ENCODE data around the gene ZNF862. TPM values are rescaled to one million over a fixed set of nuclear protein-coding genes. Genes with fewer than 3 reads are reported as not detected.

Gene ZNF862
- total RNA-seq, 1 donor from 2014 or later = 7.1 TPM

GRCh38 chr7:149845257-149845980 is 7.2 kb downstream of the ZNF862 start:
- DNase-seq (ENCODE audit: low read depth, low spot score) = no peak

GRCh38 chr7:149846021-149846420 is 7.8 kb downstream of the ZNF862 start:
- DNase-seq (ENCODE audit: low read depth, low spot score) = no peak

DNA sequence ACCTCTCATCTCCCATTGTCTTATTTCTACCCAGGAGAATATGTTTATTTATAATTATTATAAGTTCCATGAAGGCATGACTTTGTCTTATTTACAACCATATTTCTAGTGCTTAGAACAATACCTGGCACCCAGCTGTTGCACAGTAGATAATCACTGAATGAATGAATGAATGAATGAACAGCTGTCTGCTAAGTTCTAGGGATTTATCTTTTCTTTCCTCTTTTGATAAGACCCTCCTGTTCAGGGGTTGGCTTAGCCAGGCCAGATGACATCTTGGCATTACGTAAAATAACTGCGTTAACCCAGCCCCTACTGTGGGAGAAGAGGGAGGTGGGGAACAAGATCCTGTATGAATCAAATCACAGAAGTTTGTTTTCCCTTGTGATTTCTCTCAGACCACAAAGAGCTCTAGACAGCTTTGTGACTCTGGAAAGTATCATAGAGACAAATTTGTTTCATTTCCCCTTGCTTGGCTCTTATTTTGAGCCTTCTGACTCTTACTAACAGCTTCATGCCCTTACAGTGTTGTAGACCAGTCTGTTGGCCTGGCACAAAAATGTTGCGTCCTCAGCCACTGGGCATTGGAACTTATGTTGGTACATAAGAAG is 8.4 kb downstream of the ZNF862 start:
- no peak for DNase-seq (ENCODE audit: low read depth, low spot score)

DNA sequence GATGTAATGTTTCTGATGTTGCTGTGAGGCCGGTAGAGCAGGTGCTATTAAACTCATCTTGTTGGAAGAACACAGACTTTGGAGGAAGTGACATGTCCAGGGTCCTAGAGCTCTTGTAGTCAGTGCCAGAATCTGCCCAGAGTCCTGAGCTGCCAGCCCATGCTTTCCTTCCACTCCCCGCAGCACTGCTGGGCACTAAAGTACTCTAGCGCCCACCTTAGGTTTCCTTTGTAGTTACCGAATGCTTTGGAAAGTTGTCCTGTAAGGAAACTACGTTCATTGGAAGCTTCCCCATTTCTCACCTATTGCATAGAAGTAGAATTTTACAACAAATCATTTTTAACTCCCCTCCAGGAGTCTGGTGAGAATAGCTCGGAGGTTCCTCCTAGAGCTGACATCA is 11.0 kb downstream of the ZNF862 start:
- DNase-seq (ENCODE audit: low read depth, low spot score) = no peak

- DNase-seq (ENCODE audit: low read depth, low spot score) = no peak
Measured at GRCh38 chr7:149850007-149850594, 11.9 kb downstream of the ZNF862 start.

DNA sequence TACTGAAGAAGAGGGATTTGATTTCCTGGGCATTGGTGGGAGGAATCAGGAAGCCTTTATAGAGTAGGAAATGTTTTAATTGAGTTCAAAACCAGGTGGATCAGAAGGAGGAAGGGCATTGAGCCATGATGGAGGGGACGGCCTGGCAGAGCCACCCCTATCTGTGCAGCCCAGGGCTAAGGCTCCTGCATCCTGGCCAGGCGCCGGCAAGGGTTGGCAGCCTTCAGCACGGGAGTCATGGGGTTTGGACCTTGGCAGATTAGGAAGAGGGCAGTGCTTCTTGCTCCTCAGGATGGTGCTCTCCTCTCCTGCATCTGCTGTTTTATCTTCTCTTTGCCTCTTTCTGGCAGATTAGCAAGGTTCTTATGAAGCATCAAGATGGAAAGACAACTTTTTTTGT is 12.5 kb downstream of the ZNF862 start:
- no peak for DNase-seq (ENCODE audit: low read depth, low spot score)

- no peak for DNase-seq (ENCODE audit: low read depth, low spot score)
Measured at GRCh38 chr7:149851449-149851848, 13.3 kb downstream of the ZNF862 start.

DNA sequence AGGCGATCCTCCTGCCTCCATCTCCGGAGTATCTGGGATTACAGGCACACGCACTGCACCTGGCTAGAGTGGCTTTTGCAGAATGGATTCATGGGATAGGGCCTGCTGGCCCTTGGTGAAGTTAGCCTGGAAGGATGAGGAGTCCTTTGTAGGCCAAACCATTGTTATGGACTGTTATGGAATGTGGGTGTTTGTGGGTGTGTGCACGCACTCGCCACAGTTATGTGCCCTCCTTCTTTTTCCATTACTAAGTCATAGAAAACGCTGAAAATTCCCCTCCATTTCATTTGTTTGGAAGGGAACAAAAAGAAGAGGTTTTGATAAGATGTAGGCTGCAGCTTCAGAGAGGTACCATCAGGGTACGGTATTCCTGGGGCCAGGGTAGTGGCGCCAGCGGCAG is 15.0 kb downstream of the ZNF862 start:
- DNase-seq (ENCODE audit: low read depth, low spot score) = no peak

DNA sequence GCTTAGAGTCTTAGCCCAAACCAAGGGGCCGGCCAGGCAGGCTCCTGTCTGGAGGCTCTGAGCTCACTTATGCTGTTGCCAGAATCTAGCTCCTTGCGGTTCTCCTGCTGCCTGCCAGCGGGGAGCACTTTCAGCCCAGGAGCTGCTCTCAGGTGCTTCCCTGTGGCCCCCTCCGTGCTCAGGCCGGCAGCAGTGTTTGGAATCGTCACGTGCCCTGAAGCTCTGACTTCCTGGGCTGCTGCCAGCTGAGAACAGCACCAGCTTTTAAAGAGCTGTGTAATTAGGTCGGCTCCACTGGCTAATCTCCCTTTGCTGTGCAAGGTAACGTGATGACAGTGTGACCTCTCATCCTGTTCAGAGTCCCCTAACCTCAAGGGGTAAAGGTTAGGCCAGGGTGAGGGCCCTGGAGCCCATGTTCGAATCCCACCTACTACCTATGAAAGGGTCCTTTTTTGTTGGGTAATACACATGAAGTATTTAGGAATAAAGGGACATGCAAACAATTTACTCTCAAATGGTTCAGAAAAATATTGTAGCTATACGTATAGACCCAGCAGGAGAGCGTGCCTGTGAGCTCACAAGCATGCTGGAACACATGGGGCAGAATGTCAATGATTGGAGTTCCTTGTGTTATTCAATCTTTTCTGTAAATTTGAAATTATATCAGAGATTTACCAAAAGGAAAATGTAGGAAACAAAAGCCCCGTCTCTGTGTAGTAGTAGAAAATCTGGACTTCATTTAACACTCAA is 16.6 kb downstream of the ZNF862 start:
- DNase-seq (ENCODE audit: low read depth, low spot score) = no peak

DNA sequence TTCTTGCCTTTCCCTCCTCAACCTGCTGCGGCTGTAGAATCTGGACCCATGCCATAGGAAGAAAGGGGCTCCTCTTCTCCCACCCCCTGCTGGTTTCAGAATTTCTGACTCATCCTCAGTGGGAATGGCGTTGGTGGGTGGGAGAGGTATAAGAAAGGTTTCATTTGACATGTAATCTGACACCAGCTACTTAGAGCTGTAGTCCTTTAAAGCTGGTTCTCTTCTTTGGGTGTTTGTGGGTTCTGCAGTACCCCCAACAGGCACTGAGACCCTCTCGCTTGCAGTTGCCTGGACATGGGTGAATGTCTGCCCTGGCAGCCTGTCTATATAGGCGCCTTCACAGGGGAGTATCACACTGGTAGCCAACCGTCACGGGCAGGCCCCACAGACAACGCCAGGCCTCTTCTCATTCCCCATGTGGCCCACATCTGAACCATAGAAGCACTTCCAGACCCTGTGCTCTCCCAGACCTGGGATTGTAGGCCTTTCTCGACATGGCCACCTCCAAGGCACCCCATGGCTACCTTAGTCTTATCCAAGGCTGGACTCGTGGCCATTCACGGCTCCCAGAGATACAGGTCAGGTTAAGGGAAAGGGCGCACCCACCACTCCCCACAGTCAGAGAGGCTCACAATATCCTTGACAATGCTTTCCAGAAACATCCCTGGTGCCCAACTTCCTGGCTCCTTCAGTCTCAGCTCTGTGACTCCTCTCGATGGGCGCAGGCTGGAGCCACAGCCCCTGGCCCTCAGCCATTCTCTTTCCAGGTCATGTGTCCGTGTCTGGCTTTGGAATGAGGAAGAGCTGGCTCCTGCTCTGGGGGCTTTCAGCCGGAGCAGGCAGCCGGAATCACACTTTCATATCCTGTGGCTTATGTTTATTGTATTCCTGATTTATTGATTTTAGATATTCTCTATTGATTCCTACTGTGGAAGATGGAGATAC is 17.5 kb downstream of the ZNF862 start:
- DNase-seq (ENCODE audit: low read depth, low spot score) = no peak

- no peak for DNase-seq (ENCODE audit: low read depth, low spot score)
Measured at GRCh38 chr7:149856583-149856982, 18.4 kb downstream of the ZNF862 start.

DNA sequence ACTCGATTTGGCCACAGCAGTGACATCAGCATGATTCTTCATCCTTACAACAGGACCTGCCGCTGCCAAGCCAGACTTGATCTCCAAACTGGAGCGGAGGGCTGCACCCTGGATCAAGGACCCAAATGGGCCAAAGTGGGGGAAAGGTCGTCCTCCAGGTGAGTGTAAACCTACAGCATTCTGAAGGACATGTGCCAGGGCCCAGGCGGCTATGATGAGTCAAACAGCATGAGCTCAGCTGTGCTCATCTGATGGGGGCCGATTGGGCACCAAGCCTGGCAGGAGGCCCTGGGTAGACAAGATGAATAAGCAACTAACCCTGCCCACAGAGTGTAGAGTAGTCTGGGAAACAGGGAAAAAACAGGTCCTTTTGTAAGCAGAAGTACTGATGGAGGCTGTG is 21.2 kb downstream of the ZNF862 start:
- DNase-seq (ENCODE audit: low read depth, low spot score) = no peak

GRCh38 chr7:149859876-149860275 is 21.7 kb downstream of the ZNF862 start:
- DNase-seq (ENCODE audit: low read depth, low spot score) = no peak

- DNase-seq (ENCODE audit: low read depth, low spot score) = no peak
Measured at GRCh38 chr7:149860821-149861727, 22.9 kb downstream of the ZNF862 start.

DNA sequence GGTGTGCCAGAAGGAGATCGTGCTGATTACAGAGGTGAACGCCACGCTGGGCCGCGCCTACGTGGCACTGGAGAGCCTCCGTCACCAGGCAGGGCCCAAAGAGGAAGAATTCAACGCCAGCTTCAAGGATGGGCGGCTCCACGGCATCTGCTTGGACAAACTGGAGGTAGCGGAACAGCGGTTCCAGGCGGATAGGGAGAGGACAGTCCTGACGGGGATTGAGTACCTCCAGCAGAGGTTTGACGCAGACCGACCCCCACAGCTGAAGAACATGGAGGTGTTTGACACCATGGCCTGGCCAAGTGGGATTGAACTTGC is 23.5 kb downstream of the ZNF862 start:
- DNase-seq (ENCODE audit: low read depth, low spot score) = no peak

DNA sequence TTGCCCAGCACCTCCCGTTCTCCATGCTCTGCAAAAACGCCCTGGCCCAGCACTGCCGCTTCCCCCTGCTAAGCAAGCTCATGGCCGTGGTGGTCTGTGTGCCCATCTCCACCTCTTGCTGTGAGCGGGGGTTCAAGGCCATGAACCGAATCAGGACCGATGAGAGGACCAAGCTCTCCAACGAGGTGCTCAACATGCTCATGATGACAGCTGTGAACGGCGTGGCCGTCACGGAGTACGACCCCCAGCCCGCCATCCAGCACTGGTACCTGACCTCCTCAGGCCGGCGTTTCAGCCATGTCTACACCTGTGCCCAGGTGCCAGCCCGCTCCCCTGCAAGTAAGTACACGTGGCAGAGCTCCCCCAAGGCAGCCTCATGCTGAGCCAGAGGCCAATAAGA is 24.0 kb downstream of the ZNF862 start:
- DNase-seq (ENCODE audit: low read depth, low spot score) = no peak

- no peak for DNase-seq (ENCODE audit: low read depth, low spot score)
Measured at GRCh38 chr7:149863500-149863899, 25.3 kb downstream of the ZNF862 start.

DNA sequence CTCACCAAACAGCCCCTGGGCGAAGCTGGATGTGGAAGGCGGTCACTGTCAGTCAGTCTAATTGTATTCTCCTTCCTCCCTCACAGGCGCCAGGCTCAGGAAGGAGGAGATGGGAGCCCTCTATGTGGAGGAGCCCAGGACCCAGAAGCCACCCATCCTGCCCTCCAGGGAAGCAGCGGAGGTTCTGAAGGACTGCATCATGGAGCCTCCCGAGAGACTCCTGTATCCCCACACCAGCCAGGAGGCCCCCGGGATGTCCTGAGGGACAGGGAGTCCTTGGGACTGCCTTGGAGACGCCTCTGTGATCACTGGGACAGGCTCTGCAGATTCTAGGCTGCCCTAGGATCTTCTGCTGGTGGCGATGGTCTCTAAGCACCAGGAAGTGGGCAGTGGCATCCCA is 25.8 kb downstream of the ZNF862 start:
- DNase-seq (ENCODE audit: low read depth, low spot score) = no peak

GRCh38 chr7:149864751-149865150 is 26.6 kb downstream of the ZNF862 start:
- no peak for DNase-seq (ENCODE audit: low read depth, low spot score)

DNA sequence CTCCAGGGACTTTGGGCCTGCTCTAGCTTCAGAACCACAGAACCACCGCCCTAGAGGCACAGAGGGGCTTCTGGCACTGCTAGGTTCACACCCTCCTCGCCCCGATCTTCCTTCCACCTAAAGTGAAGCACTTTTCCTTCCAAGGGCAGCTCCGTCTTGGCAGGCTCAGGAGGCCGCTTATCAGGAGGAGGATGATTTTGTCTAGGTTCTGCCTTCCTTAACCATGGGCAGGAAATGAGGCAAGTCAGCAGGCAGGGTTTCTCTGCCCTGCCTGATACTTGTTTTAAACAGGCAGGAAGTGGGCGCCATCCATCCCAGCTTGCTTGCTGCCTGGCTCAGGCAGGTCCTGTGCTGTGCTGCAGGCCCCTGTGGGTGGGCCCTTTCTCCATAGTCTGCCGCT is 27.3 kb downstream of the ZNF862 start:
- DNase-seq (ENCODE audit: low read depth, low spot score) = no peak
